Lower lobe of right lung (tissue), 2 donors: ENCODE data around the gene GOLGA3. TPM values are rescaled to one million over a fixed set of nuclear protein-coding genes. Genes with fewer than 3 reads are reported as not detected.
A peak's percentile ranks its signal among the peaks of the same experiment; 100 is the strongest.
"Not testable (repeated sequence)": the region's sequence is repeated elsewhere in the genome, so short reads cannot be mapped to it uniquely, and the experiment has no call there.

Source experiments
- ATAC-seq, 2 donors: fragments of 200-7000 bp; cut with Tn5 transposase; one replicate each; pipeline ENCODE4 v1.9.1; 2020 to 2022; ENCODE audit warnings: mild to moderate bottlenecking in 2 of 2, moderate library complexity in 2 of 2
- DNase-seq: peaks from one replicate; pipeline ENCODE4 v3.0.0-alpha.2; 2020
- H3K27ac ChIP-seq: fragments of 200-600 bp; one replicate; pipeline ENCODE4 v1.8.0; 2022
- H3K27me3 ChIP-seq: fragments of 200-600 bp; one replicate; pipeline ENCODE4 v1.8.0; 2022; ENCODE audit warnings: low read depth
- H3K36me3 ChIP-seq: fragments of 200-600 bp; one replicate; pipeline ENCODE4 v1.8.0; 2022; ENCODE audit warnings: mild to moderate bottlenecking
- H3K4me1 ChIP-seq: fragments of 200-600 bp; one replicate; pipeline ENCODE4 v1.8.0; 2022
- H3K4me3 ChIP-seq: fragments of 200-600 bp; one replicate; pipeline ENCODE4 v1.8.0; 2022; ENCODE audit warnings: mild to moderate bottlenecking
- H3K9me3 ChIP-seq: fragments of 200-600 bp; one replicate; pipeline ENCODE4 v1.8.0; 2022
- CTCF ChIP-seq: fragments of 200-600 bp; IDR thresholded peaks from one replicate; pipeline ENCODE4 v1.8.0; 2022; ENCODE audit warnings: antibody characterized with exemption, mild to moderate bottlenecking
- intact Hi-C: fragments of 100-400 bp; cut with DNase I; formaldehyde crosslinking; loops from one replicate; pipeline ENCODE4 v1.11.0; 2022
- total RNA-seq: library from RNA; stranded (reverse); fragmentation: NEBNext Ultra II Directional; extraction: Animal tissue kit (Norgen Biotek cat#: 25700); gene quantifications from one replicate; pipeline ENCODE4 v1.2.1, GENCODE V29; 2021
- donor health status: DM: no; HTN: yes; CAD: no; lungs with severe emphysema.

Gene GOLGA3
- total RNA-seq, 1 donor from 2014 or later = 59.7 TPM

DNA sequence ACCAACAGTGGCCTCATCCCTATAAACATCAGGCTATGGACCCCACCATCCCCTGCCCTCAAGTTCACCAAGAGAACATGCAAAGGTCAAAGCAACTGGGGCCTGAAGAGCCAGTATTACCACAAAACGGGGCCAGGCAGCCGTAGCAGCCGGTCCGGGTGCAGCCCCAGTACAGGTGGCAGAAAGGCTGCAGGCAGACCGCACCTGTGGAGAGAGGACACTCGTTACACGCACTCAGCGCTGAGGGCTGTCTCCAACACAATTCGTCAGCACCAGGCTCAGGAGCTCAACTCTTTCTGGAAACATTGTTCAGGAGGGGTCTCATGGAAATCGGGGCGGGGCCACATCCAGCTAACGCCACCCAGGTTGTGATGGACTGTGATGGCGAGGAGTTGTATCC lies 19.9 kb upstream of the GOLGA3 start:
- TF ChIP-seq CTCF = no peak
- Histone ChIP-seq H3K27ac (no peak overlapping the region), H3K36me3 (peaks cover 96% of the 10 kb centered on the region), H3K9me3 (no peaks in the 10 kb centered on the region), H3K4me3 (no peak overlapping the region), H3K27me3 (no peaks in the 10 kb centered on the region), H3K4me1 (no peaks in the 10 kb centered on the region)
- intact Hi-C loops = no loop called here
- no peak for ATAC-seq
- DNase-seq = no peak

- no peak for TF ChIP-seq CTCF
- Histone ChIP-seq H3K4me1 (no peaks in the 10 kb centered on the region), H3K36me3 (peaks cover 96% of the 10 kb centered on the region), H3K9me3 (no peaks in the 10 kb centered on the region), H3K27me3 (no peaks in the 10 kb centered on the region), H3K4me3 (no peak overlapping the region), H3K27ac (no peak overlapping the region)
- intact Hi-C loops = no loop called here
- no peak for ATAC-seq
- DNase-seq = no peak
Measured at GRCh38 chr12:132847363-132848356, 19.0 kb upstream of the GOLGA3 start.

- DNase-seq, H3K27me3 ChIP-seq, H3K4me1 ChIP-seq, H3K9me3 ChIP-seq, H3K27ac ChIP-seq, H3K4me3 ChIP-seq, ATAC-seq, intact Hi-C loops: not testable (repeated sequence)
- H3K36me3 ChIP-seq = peaks cover 95% of the 10 kb centered on the region
Measured at GRCh38 chr12:132844681-132845080, 16.0 kb upstream of the GOLGA3 start.

DNA sequence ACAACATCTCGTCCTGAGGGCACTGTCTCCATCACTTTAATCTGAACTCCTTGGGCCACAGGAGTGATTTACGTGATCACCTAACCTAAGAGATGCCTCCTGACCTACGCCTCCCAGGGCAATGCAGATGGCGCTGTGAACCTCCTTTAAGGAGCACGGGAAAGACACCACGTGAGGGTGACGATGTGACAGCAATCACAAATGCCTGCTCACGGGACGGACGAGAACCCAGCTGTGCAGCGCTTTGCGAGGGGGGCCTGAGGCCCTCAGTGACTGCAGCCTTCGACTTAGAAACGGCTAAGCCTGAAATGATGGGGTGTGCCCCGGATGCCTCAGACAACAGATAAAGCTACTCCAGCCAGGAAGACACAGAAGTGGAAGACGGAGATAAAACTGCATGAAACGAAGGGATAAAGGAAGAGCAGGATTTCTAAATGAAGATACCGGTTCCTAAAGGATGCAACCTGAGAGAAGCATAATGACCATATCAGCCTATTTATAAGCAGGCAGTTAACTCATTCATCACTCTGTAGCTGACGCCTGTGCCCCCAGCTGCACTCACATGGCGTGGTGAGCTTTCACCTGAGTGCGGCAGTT lies 13.9 kb upstream of the GOLGA3 start:
- Histone ChIP-seq H3K36me3 (peaks cover 82% of the 10 kb centered on the region), H3K27ac (no peak overlapping the region), H3K4me3 (no peak overlapping the region), H3K9me3 (no peaks in the 10 kb centered on the region), H3K4me1 (no peaks in the 10 kb centered on the region), H3K27me3 (no peaks in the 10 kb centered on the region)
- ATAC-seq = no peak
- TF ChIP-seq CTCF = no peak
- DNase-seq = no peak
- intact Hi-C loops = no loop called here

- Histone ChIP-seq H3K27me3 (no peaks in the 10 kb centered on the region), H3K4me3 (no peak overlapping the region), H3K9me3 (no peaks in the 10 kb centered on the region), H3K27ac (no peak overlapping the region), H3K36me3 (peaks cover 71% of the 10 kb centered on the region), H3K4me1 (no peaks in the 10 kb centered on the region)
- ATAC-seq (no peak), DNase-seq (no peak)
- intact Hi-C loops = no loop called here
- TF ChIP-seq CTCF = no peak
Measured at GRCh38 chr12:132841151-132841550, 12.5 kb upstream of the GOLGA3 start.

DNA sequence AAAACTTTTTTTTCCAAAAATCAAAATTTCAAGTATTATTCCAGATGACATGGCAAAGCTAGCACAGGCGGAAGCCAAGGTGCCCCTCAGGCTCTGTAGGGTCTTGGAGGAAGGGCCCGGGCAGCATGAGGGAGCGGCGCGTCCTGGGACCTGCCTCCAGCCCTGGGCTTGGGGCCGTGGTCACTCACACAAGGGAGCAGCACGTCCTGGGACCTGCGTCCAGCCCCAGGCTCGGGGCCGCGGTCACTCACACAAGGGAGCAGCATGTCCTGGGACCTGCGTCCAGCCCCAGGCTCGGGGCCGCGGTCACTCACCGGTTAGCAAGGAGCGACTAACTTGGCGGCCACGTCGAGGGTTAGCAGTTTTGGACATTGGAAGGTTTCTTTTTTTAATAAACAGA lies 11.9 kb upstream of the GOLGA3 start:
- intact Hi-C loops = no loop called here
- H3K9me3 ChIP-seq = no peaks in the 10 kb centered on the region
- ATAC-seq (peak in 1 of 2 donors; percentile 14), DNase-seq (no peak)
- peaks cover 66% of the 10 kb centered on the region for H3K36me3 ChIP-seq
- H3K4me1 ChIP-seq = no peaks in the 10 kb centered on the region
- no peak overlapping the region for H3K4me3 ChIP-seq
- H3K27me3 ChIP-seq = no peaks in the 10 kb centered on the region
- H3K27ac ChIP-seq = no peak overlapping the region
- TF ChIP-seq CTCF = no peak
